ENCODE results near the gene ANO2.

ANO2 gene

DNA sequence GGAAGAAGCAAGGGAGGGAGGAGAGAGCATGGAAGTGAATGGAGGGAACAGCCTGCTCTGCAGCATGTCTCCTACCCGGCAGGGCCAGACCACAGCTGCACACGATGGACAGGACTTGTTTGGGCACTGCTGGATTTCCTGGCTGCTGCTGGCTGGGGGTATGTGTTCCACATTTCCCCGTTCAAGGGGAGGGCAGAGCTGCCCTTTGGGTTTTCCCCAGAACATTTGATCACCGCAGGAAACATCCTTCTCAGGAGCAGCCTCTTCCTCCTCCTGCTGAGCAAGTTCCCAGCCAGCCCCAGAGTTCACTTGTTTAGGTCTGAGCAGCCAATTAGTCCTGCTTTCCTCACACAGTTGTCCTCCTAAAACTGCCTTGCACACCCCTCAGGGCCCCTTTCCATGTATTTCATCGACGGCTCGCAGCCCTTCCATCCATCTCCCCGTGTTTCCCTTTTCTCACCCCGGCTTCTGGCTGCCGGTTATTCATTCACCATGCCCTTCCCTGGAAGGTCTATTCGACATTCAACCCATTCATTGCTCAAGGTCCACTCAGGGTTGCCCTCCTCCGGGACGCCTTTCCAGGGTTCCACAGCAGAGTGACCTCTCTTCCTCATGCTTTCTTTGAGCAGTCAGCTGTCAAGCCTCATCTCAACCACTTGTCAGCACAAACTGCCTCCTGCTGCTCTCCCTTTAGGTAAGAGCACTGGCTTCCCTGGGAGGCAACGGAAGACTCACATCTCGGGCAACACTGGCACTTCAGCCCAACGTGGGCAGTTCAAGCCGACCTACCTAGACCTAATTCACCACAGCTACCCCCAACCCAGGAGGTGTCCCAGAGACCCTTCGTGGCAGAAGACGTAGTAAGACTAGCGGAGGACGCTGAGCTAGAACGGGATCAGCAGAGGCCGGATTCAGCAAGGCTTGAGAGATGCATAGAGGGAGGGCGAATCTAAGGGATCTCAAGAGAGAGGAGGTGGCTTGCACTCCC, 20.1 kb upstream of the ANO2 start:
- H2AK5ac ChIP-seq (ENCODE audit: low read depth, low read length): no peak overlapping the region
- no peaks in the 10 kb centered on the region for H3K79me1 ChIP-seq (ENCODE audit: low read depth, low read length)
- H2BK120ac ChIP-seq (ENCODE audit: low read depth, low read length): no peak overlapping the region
- no peak overlapping the region for H3K14ac ChIP-seq (ENCODE audit: low read length)
- H2AFZ ChIP-seq (ENCODE audit: low read length): peak overlapping the region; percentile 63
- no peak overlapping the region for H3K4me2 ChIP-seq (ENCODE audit: insufficient read depth, low read length, poor library complexity, severe bottlenecking)
- WGBS, 2 donors (ENCODE audit: extremely low coverage in 2 of 2, insufficient read length in 2 of 2, insufficient replicate concordance in 1 of 2): no CpG with 5 or more reads among the region's 24 CpGs
- no peak overlapping the region for H3K9ac ChIP-seq (ENCODE audit: low read depth, low read length, poor library complexity)
- peaks cover 0 to 13% (median 0%) of the 10 kb centered on the region in 3 experiments for H3K27me3 ChIP-seq (ENCODE audit: control insufficient read depth in 3 of 3, insufficient read depth in 3 of 3, low read depth in 1 of 3, low read length in 3 of 3)
- no peak overlapping the region for H2BK12ac ChIP-seq (ENCODE audit: low read length)
- DNase-seq (ENCODE audit: low spot score): no peak
- H3K4me3 ChIP-seq (ENCODE audit: low read length in 2 of 2): no peak overlapping the region
- no peak overlapping the region for H4K8ac ChIP-seq (ENCODE audit: low read depth, low read length)
- H4K91ac ChIP-seq (ENCODE audit: low read depth, low read length, poor library complexity): no peak overlapping the region
- H3K4me1 ChIP-seq (ENCODE audit: control insufficient read depth in 2 of 2, insufficient read depth in 1 of 2, low read depth in 1 of 2, low read length in 2 of 2): peaks cover 0 to 13% of the 10 kb centered on the region in 2 donors
- no peak overlapping the region for H3K4ac ChIP-seq (ENCODE audit: low read length)
- H3K27ac ChIP-seq (replicated peaks; ENCODE audit: low read length): no peak overlapping the region
- H3K18ac ChIP-seq (ENCODE audit: low read length): no peak overlapping the region
- H3K9me3 ChIP-seq (replicated peaks in 1 of 2; ENCODE audit: control insufficient read depth in 2 of 2, insufficient read depth in 1 of 2, low read depth in 1 of 2, low read length in 2 of 2): no peaks in the 10 kb centered on the region
- no peak overlapping the region for H3K23ac ChIP-seq (ENCODE audit: low read depth, low read length, poor library complexity)
- H2BK5ac ChIP-seq (ENCODE audit: low read length): no peak overlapping the region
- H2BK15ac ChIP-seq (ENCODE audit: low read length): no peak overlapping the region
- no peaks in the 10 kb centered on the region for H3K36me3 ChIP-seq (replicated peaks in 1 of 2; ENCODE audit: control insufficient read depth in 2 of 2, insufficient read depth in 2 of 2, low read length in 2 of 2)

GRCh38 chr12:5963515-5963914, 18.5 kb upstream of the ANO2 start:
- H3K27ac ChIP-seq (replicated peaks; ENCODE audit: low read length): no peak overlapping the region

GRCh38 chr12:5960783-5961182, 15.7 kb upstream of the ANO2 start:
- no peak overlapping the region for H2AK5ac ChIP-seq (ENCODE audit: low read depth, low read length)
- no peaks in the 10 kb centered on the region for H3K9me3 ChIP-seq (replicated peaks in 1 of 2; ENCODE audit: control insufficient read depth in 2 of 2, insufficient read depth in 1 of 2, low read depth in 1 of 2, low read length in 2 of 2)
- no peak overlapping the region for H3K4ac ChIP-seq (ENCODE audit: low read length)
- peaks cover 0 to 7% of the 10 kb centered on the region in 2 donors for H3K4me1 ChIP-seq (ENCODE audit: control insufficient read depth in 2 of 2, insufficient read depth in 1 of 2, low read depth in 1 of 2, low read length in 2 of 2)
- H3K79me1 ChIP-seq (ENCODE audit: low read depth, low read length): no peaks in the 10 kb centered on the region
- H2BK12ac ChIP-seq (ENCODE audit: low read length): no peak overlapping the region
- no peak overlapping the region for H3K14ac ChIP-seq (ENCODE audit: low read length)
- DNase-seq (ENCODE audit: low spot score): no peak
- H2AFZ ChIP-seq (ENCODE audit: low read length): no peak overlapping the region
- H2BK120ac ChIP-seq (ENCODE audit: low read depth, low read length): no peak overlapping the region
- H3K4me2 ChIP-seq (ENCODE audit: insufficient read depth, low read length, poor library complexity, severe bottlenecking): no peak overlapping the region
- no CpG with 5 or more reads among the region's 4 CpGs for WGBS, 2 donors (ENCODE audit: extremely low coverage in 2 of 2, insufficient read length in 2 of 2, insufficient replicate concordance in 1 of 2)
- H3K36me3 ChIP-seq (replicated peaks in 1 of 2; ENCODE audit: control insufficient read depth in 2 of 2, insufficient read depth in 2 of 2, low read length in 2 of 2): no peaks in the 10 kb centered on the region
- H2BK5ac ChIP-seq (ENCODE audit: low read length): no peak overlapping the region
- H3K9ac ChIP-seq (ENCODE audit: low read depth, low read length, poor library complexity): no peak overlapping the region
- H4K91ac ChIP-seq (ENCODE audit: low read depth, low read length, poor library complexity): no peak overlapping the region
- peaks cover 0 to 13% (median 0%) of the 10 kb centered on the region in 3 experiments for H3K27me3 ChIP-seq (ENCODE audit: control insufficient read depth in 3 of 3, insufficient read depth in 3 of 3, low read depth in 1 of 3, low read length in 3 of 3)
- H3K18ac ChIP-seq (ENCODE audit: low read length): no peak overlapping the region
- H2BK15ac ChIP-seq (ENCODE audit: low read length): no peak overlapping the region
- H3K23ac ChIP-seq (ENCODE audit: low read depth, low read length, poor library complexity): no peak overlapping the region
- H3K4me3 ChIP-seq (ENCODE audit: low read length in 2 of 2): no peak overlapping the region
- H4K8ac ChIP-seq (ENCODE audit: low read depth, low read length): no peak overlapping the region
- no peak overlapping the region for H3K27ac ChIP-seq (replicated peaks; ENCODE audit: low read length)

More at GRCh38 chr12:5963515-5963914, 18.5 kb upstream of the ANO2 start:
- Histone ChIP-seq H4K91ac (ENCODE audit: low read depth, low read length, poor library complexity) (no peak overlapping the region), H3K79me1 (ENCODE audit: low read depth, low read length) (no peaks in the 10 kb centered on the region), H2AK5ac (ENCODE audit: low read depth, low read length) (no peak overlapping the region), H4K8ac (ENCODE audit: low read depth, low read length) (no peak overlapping the region), H3K14ac (ENCODE audit: low read length) (no peak overlapping the region), H2AFZ (ENCODE audit: low read length) (no peak overlapping the region), H3K18ac (ENCODE audit: low read length) (no peak overlapping the region), H3K4me1 (ENCODE audit: control insufficient read depth in 2 of 2, insufficient read depth in 1 of 2, low read depth in 1 of 2, low read length in 2 of 2) (peaks cover 0 to 7% of the 10 kb centered on the region in 2 donors), H2BK5ac (ENCODE audit: low read length) (no peak overlapping the region), H3K4me2 (ENCODE audit: insufficient read depth, low read length, poor library complexity, severe bottlenecking) (no peak overlapping the region), H2BK12ac (ENCODE audit: low read length) (no peak overlapping the region), H3K9ac (ENCODE audit: low read depth, low read length, poor library complexity) (no peak overlapping the region), H3K9me3 (replicated peaks in 1 of 2; ENCODE audit: control insufficient read depth in 2 of 2, insufficient read depth in 1 of 2, low read depth in 1 of 2, low read length in 2 of 2) (no peaks in the 10 kb centered on the region), H3K27me3 (ENCODE audit: control insufficient read depth in 3 of 3, insufficient read depth in 3 of 3, low read depth in 1 of 3, low read length in 3 of 3) (peaks cover 0 to 13% (median 0%) of the 10 kb centered on the region in 3 experiments), H2BK15ac (ENCODE audit: low read length) (no peak overlapping the region), H3K4me3 (ENCODE audit: low read length in 2 of 2) (no peak overlapping the region), H2BK120ac (ENCODE audit: low read depth, low read length) (no peak overlapping the region), H3K4ac (ENCODE audit: low read length) (no peak overlapping the region), H3K23ac (ENCODE audit: low read depth, low read length, poor library complexity) (no peak overlapping the region), H3K36me3 (replicated peaks in 1 of 2; ENCODE audit: control insufficient read depth in 2 of 2, insufficient read depth in 2 of 2, low read length in 2 of 2) (no peaks in the 10 kb centered on the region)
- no CpG with 5 or more reads among the region's 7 CpGs for WGBS, 2 donors (ENCODE audit: extremely low coverage in 2 of 2, insufficient read length in 2 of 2, insufficient replicate concordance in 1 of 2)
- no peak for DNase-seq (ENCODE audit: low spot score)

GRCh38 chr12:5956987-5957386, 11.9 kb upstream of the ANO2 start:
- Histone ChIP-seq H3K27ac (replicated peaks; ENCODE audit: low read length) (no peak overlapping the region), H2BK15ac (ENCODE audit: low read length) (no peak overlapping the region), H2BK12ac (ENCODE audit: low read length) (no peak overlapping the region), H3K4me3 (ENCODE audit: low read length in 2 of 2) (no peak overlapping the region), H4K91ac (ENCODE audit: low read depth, low read length, poor library complexity) (no peak overlapping the region), H3K4me1 (ENCODE audit: control insufficient read depth in 2 of 2, insufficient read depth in 1 of 2, low read depth in 1 of 2, low read length in 2 of 2) (no peaks in the 10 kb centered on the region), H2BK5ac (ENCODE audit: low read length) (no peak overlapping the region), H3K9ac (ENCODE audit: low read depth, low read length, poor library complexity) (no peak overlapping the region), H3K18ac (ENCODE audit: low read length) (no peak overlapping the region), H2AFZ (ENCODE audit: low read length) (no peak overlapping the region), H3K14ac (ENCODE audit: low read length) (no peak overlapping the region), H3K23ac (ENCODE audit: low read depth, low read length, poor library complexity) (no peak overlapping the region), H3K27me3 (ENCODE audit: control insufficient read depth in 3 of 3, insufficient read depth in 3 of 3, low read depth in 1 of 3, low read length in 3 of 3) (no peaks in the 10 kb centered on the region), H3K4ac (ENCODE audit: low read length) (no peak overlapping the region), H2BK120ac (ENCODE audit: low read depth, low read length) (no peak overlapping the region), H3K79me1 (ENCODE audit: low read depth, low read length) (no peaks in the 10 kb centered on the region), H3K4me2 (ENCODE audit: insufficient read depth, low read length, poor library complexity, severe bottlenecking) (no peak overlapping the region), H3K9me3 (replicated peaks in 1 of 2; ENCODE audit: control insufficient read depth in 2 of 2, insufficient read depth in 1 of 2, low read depth in 1 of 2, low read length in 2 of 2) (no peaks in the 10 kb centered on the region), H2AK5ac (ENCODE audit: low read depth, low read length) (no peak overlapping the region), H3K36me3 (replicated peaks in 1 of 2; ENCODE audit: control insufficient read depth in 2 of 2, insufficient read depth in 2 of 2, low read length in 2 of 2) (no peaks in the 10 kb centered on the region), H4K8ac (ENCODE audit: low read depth, low read length) (no peak overlapping the region)
- DNase-seq (ENCODE audit: low spot score): no peak
- no CpG with 5 or more reads among the region's 5 CpGs for WGBS, 2 donors (ENCODE audit: extremely low coverage in 2 of 2, insufficient read length in 2 of 2, insufficient replicate concordance in 1 of 2)
